ENCODE measurements around the gene HS3ST3B1.

HS3ST3B1 gene

GRCh38 chr17:14381606-14382005, 80.7 kb downstream of the HS3ST3B1 start:
- H3K27ac ChIP-seq (ENCODE audit: low read depth, low read length), result no peak overlapping the region
- no peak overlapping the region for H3K4me2 ChIP-seq (ENCODE audit: low read length)
- H4K20me1 ChIP-seq (ENCODE audit: control insufficient read depth, insufficient read depth, low read depth, low read length), result no peaks in the 10 kb centered on the region
- no peaks in the 10 kb centered on the region for H3K9me3 ChIP-seq (ENCODE audit: control insufficient read depth, insufficient read depth, low read length)
- no peaks in the 10 kb centered on the region for H3K4me1 ChIP-seq (ENCODE audit: control insufficient read depth, low read length)
- no peaks in the 10 kb centered on the region for H3K79me2 ChIP-seq (ENCODE audit: control insufficient read depth, low read length)
- no peak overlapping the region for H3K4me3 ChIP-seq (ENCODE audit: low read length)
- no peaks in the 10 kb centered on the region for H3K9me2 ChIP-seq (replicated peaks; ENCODE audit: control insufficient read depth, low read length)
- TF ChIP-seq CTCF (IDR thresholded peaks at IDR 0.05; ENCODE audit: low read depth, low read length, poor library complexity, severe bottlenecking), result no peak
- TF ChIP-seq EZH2phosphoT487 (IDR thresholded peaks at IDR 0.05; ENCODE audit: borderline replicate concordance, low read length), result no peak
- no peaks in the 10 kb centered on the region for H3K27me3 ChIP-seq (ENCODE audit: control insufficient read depth, low read length)
- H3K36me3 ChIP-seq (ENCODE audit: control insufficient read depth, low read length), result no peaks in the 10 kb centered on the region
- no peaks in the 10 kb centered on the region for H3F3A ChIP-seq (ENCODE audit: control insufficient read depth, insufficient read depth)

GRCh38 chr17:14387036-14387435, 86.2 kb downstream of the HS3ST3B1 start:
- no peak overlapping the region for H3K27ac ChIP-seq (ENCODE audit: low read depth, low read length)
- no peaks in the 10 kb centered on the region for H3K79me2 ChIP-seq (ENCODE audit: control insufficient read depth, low read length)
- no peaks in the 10 kb centered on the region for H3F3A ChIP-seq (ENCODE audit: control insufficient read depth, insufficient read depth)
- no peaks in the 10 kb centered on the region for H3K27me3 ChIP-seq (ENCODE audit: control insufficient read depth, low read length)
- H3K4me1 ChIP-seq (ENCODE audit: control insufficient read depth, low read length), result no peaks in the 10 kb centered on the region
- H3K36me3 ChIP-seq (ENCODE audit: control insufficient read depth, low read length), result no peaks in the 10 kb centered on the region
- no peak overlapping the region for H3K4me2 ChIP-seq (ENCODE audit: low read length)
- H3K9me2 ChIP-seq (replicated peaks; ENCODE audit: control insufficient read depth, low read length), result no peaks in the 10 kb centered on the region
- H3K9me3 ChIP-seq (ENCODE audit: control insufficient read depth, insufficient read depth, low read length), result no peaks in the 10 kb centered on the region
- no peak overlapping the region for H3K4me3 ChIP-seq (ENCODE audit: low read length)
- TF ChIP-seq CTCF (IDR thresholded peaks at IDR 0.05; ENCODE audit: low read depth, low read length, poor library complexity, severe bottlenecking) (no peak), EZH2phosphoT487 (IDR thresholded peaks at IDR 0.05; ENCODE audit: borderline replicate concordance, low read length) (no peak)
- no peaks in the 10 kb centered on the region for H4K20me1 ChIP-seq (ENCODE audit: control insufficient read depth, insufficient read depth, low read depth, low read length)

- TF ChIP-seq CTCF (IDR thresholded peaks at IDR 0.05; ENCODE audit: low read depth, low read length, poor library complexity, severe bottlenecking) (no peak), EZH2phosphoT487 (IDR thresholded peaks at IDR 0.05; ENCODE audit: borderline replicate concordance, low read length) (no peak)
- Histone ChIP-seq H3K4me3 (ENCODE audit: low read length) (no peak overlapping the region), H3K36me3 (ENCODE audit: control insufficient read depth, low read length) (no peaks in the 10 kb centered on the region), H3K79me2 (ENCODE audit: control insufficient read depth, low read length) (no peaks in the 10 kb centered on the region), H4K20me1 (ENCODE audit: control insufficient read depth, insufficient read depth, low read depth, low read length) (no peaks in the 10 kb centered on the region), H3F3A (ENCODE audit: control insufficient read depth, insufficient read depth) (no peaks in the 10 kb centered on the region), H3K4me2 (ENCODE audit: low read length) (no peak overlapping the region), H3K27me3 (ENCODE audit: control insufficient read depth, low read length) (no peaks in the 10 kb centered on the region), H3K9me2 (replicated peaks; ENCODE audit: control insufficient read depth, low read length) (no peaks in the 10 kb centered on the region), H3K9me3 (ENCODE audit: control insufficient read depth, insufficient read depth, low read length) (no peaks in the 10 kb centered on the region), H3K4me1 (ENCODE audit: control insufficient read depth, low read length) (no peaks in the 10 kb centered on the region), H3K27ac (ENCODE audit: low read depth, low read length) (no peak overlapping the region)
Observed at GRCh38 chr17:14389681-14390080, 88.8 kb downstream of the HS3ST3B1 start.

GRCh38 chr17:14393723-14394122, 92.8 kb downstream of the HS3ST3B1 start:
- H3K27ac ChIP-seq (ENCODE audit: low read depth, low read length), result no peak overlapping the region
- no peak overlapping the region for H3K4me3 ChIP-seq (ENCODE audit: low read length)
- H3K4me1 ChIP-seq (ENCODE audit: control insufficient read depth, low read length), result no peaks in the 10 kb centered on the region
- H3F3A ChIP-seq (ENCODE audit: control insufficient read depth, insufficient read depth), result no peaks in the 10 kb centered on the region
- H4K20me1 ChIP-seq (ENCODE audit: control insufficient read depth, insufficient read depth, low read depth, low read length), result no peaks in the 10 kb centered on the region
- no peaks in the 10 kb centered on the region for H3K27me3 ChIP-seq (ENCODE audit: control insufficient read depth, low read length)
- no peaks in the 10 kb centered on the region for H3K36me3 ChIP-seq (ENCODE audit: control insufficient read depth, low read length)
- no peak overlapping the region for H3K4me2 ChIP-seq (ENCODE audit: low read length)
- H3K9me2 ChIP-seq (replicated peaks; ENCODE audit: control insufficient read depth, low read length), result no peaks in the 10 kb centered on the region
- no peaks in the 10 kb centered on the region for H3K79me2 ChIP-seq (ENCODE audit: control insufficient read depth, low read length)
- H3K9me3 ChIP-seq (ENCODE audit: control insufficient read depth, insufficient read depth, low read length), result no peaks in the 10 kb centered on the region
- TF ChIP-seq EZH2phosphoT487 (IDR thresholded peaks at IDR 0.05; ENCODE audit: borderline replicate concordance, low read length), result no peak
- no peak for TF ChIP-seq CTCF (IDR thresholded peaks at IDR 0.05; ENCODE audit: low read depth, low read length, poor library complexity, severe bottlenecking)
